Ovary (tissue), 3 donors: ENCODE results near the gene PGAP6.

Source experiments
- CTCF ChIP-seq, 3 donors: fragments of 450-650 bp in 2 of 3; fragments of 200-600 bp in 1 of 3; IDR thresholded peaks; one replicate each; pipeline versions ENCODE4 v1.5.1 to v1.8.0; 2016 to 2022; ENCODE audit warnings: antibody characterized with exemption in 3 of 3, mild to moderate bottlenecking in 1 of 3
- EP300 ChIP-seq: sonication (generic); formaldehyde crosslinking; IDR thresholded peaks from one replicate; pipeline ENCODE4 v1.6.1; 2017; ENCODE audit warnings: antibody characterized with exemption
- POLR2A ChIP-seq: fragments of 450-650 bp; IDR thresholded peaks from one replicate; pipeline ENCODE4 v1.6.1; 2017; ENCODE audit warnings: antibody characterized with exemption, mild to moderate bottlenecking, moderate library complexity
- donor health status: DM: no; HTN: no; CAD: no.

- TF ChIP-seq CTCF (IDR thresholded peaks at IDR 0.05) (peak in 2 of 3 donors; percentile 37 to 51), POLR2A (no peak), EP300 (no peak)
These were observed 19.7 kb downstream of the PGAP6 start for GRCh38 chr16:361872-362701.
